PFSK-1 (cell line): ENCODE data around the gene SMARCD3.

ENCODE experiments used
- SIN3A ChIP-seq: IDR thresholded peaks from 2 replicates; pipeline ENCODE4 v1.6.1; 2012; ENCODE audit warnings: mild to moderate bottlenecking, low read length, moderate library complexity, borderline replicate concordance; ENCODE audit not compliant: insufficient read depth
- TAF1 ChIP-seq: IDR thresholded peaks from 2 replicates; pipeline ENCODE4 v1.6.1; 2012; ENCODE audit warnings: low read length, control low read depth, borderline replicate concordance; ENCODE audit not compliant: insufficient read depth

GRCh38 chr7:151249034-151249731, 689 bp upstream of the SMARCD3 start:
- TF ChIP-seq SIN3A (no peak), TAF1 (no peak)
